HG02973 (cell line): ENCODE results near the gene FASN.

Experiments used
- ATAC-seq: cut with Tn5 transposase; IDR thresholded peaks from one replicate; pipeline ENCODE4 v1.9.1; 2021; ENCODE audit warnings: moderate library complexity; ENCODE audit not compliant: unreplicated experiment

FASN gene

GRCh38 chr17:82030470-82031302, 67.3 kb downstream of the FASN start:
- no peak for ATAC-seq

DNA sequence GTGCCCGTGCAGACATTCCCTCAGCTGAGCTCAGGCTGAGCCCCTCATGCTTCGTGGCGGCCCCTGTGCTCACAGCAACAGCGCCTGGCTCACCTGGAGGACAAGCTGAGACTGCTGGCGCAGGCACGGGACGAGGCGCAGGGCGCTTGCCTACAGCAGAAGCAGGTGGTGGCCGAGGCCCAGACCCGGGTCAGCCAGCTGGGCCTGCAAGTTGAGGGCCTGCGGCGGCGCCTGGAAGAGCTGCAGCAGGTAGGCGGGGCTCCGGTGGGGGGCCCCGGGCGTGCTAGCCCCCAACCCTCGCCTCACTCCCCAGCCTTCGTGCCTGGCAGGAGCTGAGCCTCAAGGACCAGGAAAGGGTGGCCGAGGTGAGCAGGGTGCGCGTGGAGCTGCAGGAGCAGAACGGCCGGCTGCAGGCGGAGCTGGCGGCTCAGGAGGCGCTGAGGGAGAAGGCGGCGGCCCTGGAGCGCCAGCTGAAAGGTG, 68.0 kb downstream of the FASN start:
- ATAC-seq, result no peak

DNA sequence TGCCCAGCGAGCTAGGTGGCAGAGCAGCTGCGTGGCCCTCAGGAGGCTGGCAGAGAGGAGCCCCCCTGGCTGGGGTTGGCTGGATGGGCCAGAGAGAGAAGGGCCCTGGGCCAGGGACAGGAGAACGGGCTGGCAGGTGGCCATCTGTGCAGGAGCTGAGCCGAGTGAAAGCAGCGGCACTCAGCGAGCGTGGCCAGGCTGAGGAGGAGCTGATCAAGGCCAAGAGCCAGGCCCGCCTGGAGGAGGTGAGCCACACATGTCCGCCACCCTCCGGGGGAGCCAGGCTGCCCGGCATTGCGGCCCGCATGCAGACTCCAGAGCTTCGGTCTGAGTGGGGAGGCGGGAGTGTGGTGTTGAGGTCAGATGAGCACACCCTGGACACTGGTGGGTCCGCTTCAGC, 68.6 kb downstream of the FASN start:
- no peak for ATAC-seq

- ATAC-seq, result no peak
Observed at GRCh38 chr17:82028966-82029365, 69.1 kb downstream of the FASN start.
